WTC11 (cell line): ENCODE data around the gene AVPR2. TPM values are rescaled to one million over a fixed set of nuclear protein-coding genes. Genes with fewer than 3 reads are reported as not detected.

Source experiments
- ATAC-seq: fragments of 200-7000 bp; cut with Tn5 transposase; 2 replicates; pipeline ENCODE4 v1.10.0; 2021; ENCODE audit warnings: mild to moderate bottlenecking, moderate library complexity
- CTCF ChIA-PET: fragments of 300-600 bp; sonication (Branson Sonifier 250); formaldehyde crosslinking; loops from one replicate; lab custom pipeline; 2021; ENCODE audit warnings: antibody characterized with exemption; lab: Charles Lee
- POLR2A ChIA-PET: fragments of 350-600 bp; sonication (Branson Sonifier 250); formaldehyde crosslinking; loops from one replicate; lab custom pipeline; 2021; ENCODE audit warnings: antibody characterized with exemption; lab: Charles Lee
- DNase-seq: peaks from one replicate; pipeline ENCODE4 v3.0.0; 2021; ENCODE audit warnings: low spot score
- H3K27ac Mint-ChIP-seq: 2 replicates; pipeline ENCODE4 v1.8.0; 2021; ENCODE audit warnings: mixed read lengths
- H3K27me3 Mint-ChIP-seq: 2 replicates; pipeline ENCODE4 v1.8.0; 2021; ENCODE audit warnings: low read depth, mild to moderate bottlenecking, moderate library complexity, mixed read lengths
- H3K36me3 Mint-ChIP-seq: 2 replicates; pipeline ENCODE4 v1.8.0; 2021; ENCODE audit warnings: mixed read lengths
- H3K4me1 Mint-ChIP-seq: 2 replicates; pipeline ENCODE4 v1.8.0; 2022; ENCODE audit warnings: mixed read lengths
- H3K4me3 Mint-ChIP-seq: 2 replicates; pipeline ENCODE4 v1.8.0; 2021; ENCODE audit warnings: mild to moderate bottlenecking, moderate library complexity, mixed read lengths
- H3K9me3 Mint-ChIP-seq: 2 replicates; pipeline ENCODE4 v1.8.0; 2021; ENCODE audit warnings: mixed read lengths
- CBFB ChIP-seq: sonication (generic); formaldehyde crosslinking; IDR thresholded peaks from 2 replicates; pipeline ENCODE4 v1.8.1; 2022; ENCODE audit warnings: mild to moderate bottlenecking, low read depth, missing genetic modification reagents
- ELF4 ChIP-seq: sonication (generic); formaldehyde crosslinking; IDR thresholded peaks from 2 replicates; pipeline ENCODE4 v1.8.1; 2022; ENCODE audit warnings: low read depth, mild to moderate bottlenecking, moderate library complexity, missing genetic modification reagents
- EMX1 ChIP-seq: fragments of 250-450 bp; sonication (Bioruptor Pico); IDR thresholded peaks from 2 replicates; pipeline ENCODE4 v1.8.0; 2021; ENCODE audit warnings: mild to moderate bottlenecking
- ETV6 ChIP-seq: sonication (generic); formaldehyde crosslinking; IDR thresholded peaks from 2 replicates; pipeline ENCODE4 v1.8.1; 2022; ENCODE audit warnings: mild to moderate bottlenecking, missing genetic modification reagents
- FOXJ3 ChIP-seq: sonication (generic); formaldehyde crosslinking; IDR thresholded peaks from 2 replicates; pipeline ENCODE4 v1.9.0; 2021; ENCODE audit warnings: missing genetic modification reagents, mild to moderate bottlenecking, borderline replicate concordance
- FOXP1 ChIP-seq: sonication (generic); formaldehyde crosslinking; IDR thresholded peaks from 2 replicates; pipeline ENCODE4 v1.8.0; 2022; ENCODE audit warnings: missing genetic modification reagents, mild to moderate bottlenecking, moderate library complexity, borderline replicate concordance
- GABPB1 ChIP-seq: sonication (generic); formaldehyde crosslinking; IDR thresholded peaks from 2 replicates; pipeline ENCODE4 v1.8.1; 2023; ENCODE audit warnings: mild to moderate bottlenecking, missing genetic modification reagents
- HMGA2 ChIP-seq: fragments of 250-450 bp; sonication (Bioruptor Pico); IDR thresholded peaks from 2 replicates; pipeline ENCODE4 v1.4.0; 2021; ENCODE audit warnings: mild to moderate bottlenecking, moderate library complexity
- JAZF1 ChIP-seq: fragments of 250-450 bp; sonication (Bioruptor Pico); IDR thresholded peaks from 2 replicates; pipeline ENCODE4 v1.9.0; 2021; ENCODE audit warnings: moderate library complexity, mild to moderate bottlenecking, inconsistent platforms
- MXD4 ChIP-seq: fragments of 250-450 bp; sonication (Bioruptor Pico); IDR thresholded peaks from 2 replicates; pipeline ENCODE4 v1.8.0; 2021; ENCODE audit warnings: mild to moderate bottlenecking, moderate library complexity, borderline replicate concordance
- NFYB ChIP-seq: sonication (generic); formaldehyde crosslinking; conservative IDR thresholded peaks from 2 replicates; pipeline ENCODE4 v1.8.0; 2022; ENCODE audit warnings: low read depth, missing genetic modification reagents
- NR1H2 ChIP-seq: sonication (generic); formaldehyde crosslinking; IDR thresholded peaks from 2 replicates; pipeline ENCODE4 v1.9.0; 2021; ENCODE audit warnings: mild to moderate bottlenecking, moderate library complexity, missing genetic modification reagents
- RELA ChIP-seq: sonication (generic); formaldehyde crosslinking; IDR thresholded peaks from 2 replicates; pipeline ENCODE4 v1.8.1; 2022; ENCODE audit warnings: missing genetic modification reagents, mild to moderate bottlenecking, borderline replicate concordance
- ZNF121 ChIP-seq: sonication (generic); formaldehyde crosslinking; IDR thresholded peaks from 2 replicates; pipeline ENCODE4 v1.8.0; 2023; ENCODE audit warnings: missing genetic modification reagents
- ZNF219 ChIP-seq: sonication (generic); formaldehyde crosslinking; IDR thresholded peaks from 2 replicates; pipeline ENCODE4 v1.8.0; 2023; ENCODE audit warnings: missing genetic modification reagents, mild to moderate bottlenecking, borderline replicate concordance
- ZNF317 ChIP-seq: sonication (generic); formaldehyde crosslinking; IDR thresholded peaks from 2 replicates; pipeline ENCODE4 v1.8.1; 2023; ENCODE audit warnings: low read depth, mild to moderate bottlenecking, moderate library complexity, missing genetic modification reagents, borderline replicate concordance
- ZNF396 ChIP-seq: fragments of 250-450 bp; sonication (Bioruptor Pico); IDR thresholded peaks from 2 replicates; pipeline ENCODE4 v1.8.0; 2021; ENCODE audit warnings: mild to moderate bottlenecking, moderate library complexity, borderline replicate concordance
- ZNF671 ChIP-seq: fragments of 250-450 bp; sonication (Bioruptor Pico); IDR thresholded peaks from 2 replicates; pipeline ENCODE4 v1.8.0; 2021; ENCODE audit warnings: mild to moderate bottlenecking
- total RNA-seq: library from RNA; stranded (reverse); gene quantifications from 3 replicates; pipeline ENCODE4 v1.2.3, GENCODE V29; 2021
- TF ChIP-seq, protein P1 (sequence below): fragments of 200-600 bp; IDR thresholded peaks from 2 replicates; pipeline ENCODE4 v1.8.0; 2022; ENCODE audit warnings: antibody characterized with exemption
- TF ChIP-seq, protein P2 (sequence below): sonication (generic); formaldehyde crosslinking; IDR thresholded peaks from 2 replicates; pipeline ENCODE4 v1.8.0; 2022; ENCODE audit warnings: mild to moderate bottlenecking, missing genetic modification reagents
- TF ChIP-seq, protein P3 (sequence below): sonication (generic); formaldehyde crosslinking; IDR thresholded peaks from 2 replicates; pipeline ENCODE4 v1.8.1; 2022; ENCODE audit warnings: mild to moderate bottlenecking, moderate library complexity, missing genetic modification reagents
- TF ChIP-seq, protein P4 (sequence below): fragments of 250-450 bp; sonication (Bioruptor Pico); IDR thresholded peaks from 2 replicates; pipeline ENCODE4 v1.9.0; 2021; ENCODE audit warnings: moderate library complexity, mild to moderate bottlenecking, inconsistent platforms, borderline replicate concordance
- TF ChIP-seq, protein P5 (sequence below): fragments of 250-450 bp; sonication (Bioruptor Pico); IDR thresholded peaks from 2 replicates; pipeline ENCODE4 v1.9.0; 2021; ENCODE audit warnings: mild to moderate bottlenecking
- TF ChIP-seq, protein P6 (sequence below): sonication (generic); formaldehyde crosslinking; IDR thresholded peaks from 2 replicates; pipeline ENCODE4 v1.8.0; 2023; ENCODE audit warnings: missing genetic modification reagents, mild to moderate bottlenecking, borderline replicate concordance

The AVPR2 gene
- total RNA-seq, 1 experiment from 2014 or later = 0.11 TPM

DNA sequence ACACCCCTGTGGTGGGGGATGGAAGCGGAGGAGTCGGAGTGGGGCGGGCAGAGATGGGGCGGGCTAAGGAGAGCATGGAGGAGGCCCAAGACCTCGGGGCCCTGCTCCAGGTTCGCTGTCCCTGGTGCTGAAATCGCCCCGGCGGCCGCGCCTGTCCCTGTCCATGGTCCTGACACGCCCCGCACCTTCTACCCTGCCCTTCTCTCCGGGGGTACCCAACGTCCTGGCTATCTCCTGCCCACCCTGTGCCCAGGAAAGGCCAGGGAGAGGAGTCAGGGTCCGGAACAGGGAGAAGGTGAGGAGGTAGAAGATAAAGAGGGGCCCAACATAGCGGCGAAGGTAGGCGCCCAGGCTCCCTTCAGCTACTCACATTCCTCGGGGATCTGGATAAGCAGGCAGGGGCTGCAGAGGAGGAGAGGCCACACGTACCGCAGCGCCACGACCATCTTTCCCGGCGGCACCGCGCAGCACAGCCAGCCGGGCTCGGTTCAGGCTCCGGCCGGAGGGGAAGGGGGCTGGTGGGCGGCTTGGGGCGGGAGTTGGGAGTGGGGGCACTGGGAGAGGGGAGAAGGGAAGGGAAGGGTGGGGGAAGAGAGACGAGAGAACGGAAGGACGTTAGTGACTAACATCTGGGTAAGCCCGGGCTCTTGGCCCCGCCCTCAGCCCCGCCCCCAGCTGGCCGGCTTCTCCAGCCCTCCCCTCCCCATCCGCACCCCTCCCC, 28.9 kb upstream of the AVPR2 start (continued):
- peak; percentile 90 for TF ChIP-seq NR1H2 (CRISPR knock-in tag)
- TF ChIP-seq, protein P1, sequence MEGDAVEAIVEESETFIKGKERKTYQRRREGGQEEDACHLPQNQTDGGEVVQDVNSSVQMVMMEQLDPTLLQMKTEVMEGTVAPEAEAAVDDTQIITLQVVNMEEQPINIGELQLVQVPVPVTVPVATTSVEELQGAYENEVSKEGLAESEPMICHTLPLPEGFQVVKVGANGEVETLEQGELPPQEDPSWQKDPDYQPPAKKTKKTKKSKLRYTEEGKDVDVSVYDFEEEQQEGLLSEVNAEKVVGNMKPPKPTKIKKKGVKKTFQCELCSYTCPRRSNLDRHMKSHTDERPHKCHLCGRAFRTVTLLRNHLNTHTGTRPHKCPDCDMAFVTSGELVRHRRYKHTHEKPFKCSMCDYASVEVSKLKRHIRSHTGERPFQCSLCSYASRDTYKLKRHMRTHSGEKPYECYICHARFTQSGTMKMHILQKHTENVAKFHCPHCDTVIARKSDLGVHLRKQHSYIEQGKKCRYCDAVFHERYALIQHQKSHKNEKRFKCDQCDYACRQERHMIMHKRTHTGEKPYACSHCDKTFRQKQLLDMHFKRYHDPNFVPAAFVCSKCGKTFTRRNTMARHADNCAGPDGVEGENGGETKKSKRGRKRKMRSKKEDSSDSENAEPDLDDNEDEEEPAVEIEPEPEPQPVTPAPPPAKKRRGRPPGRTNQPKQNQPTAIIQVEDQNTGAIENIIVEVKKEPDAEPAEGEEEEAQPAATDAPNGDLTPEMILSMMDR = no peak
- TF ChIP-seq ETV6 (CRISPR knock-in tag) = peak; percentile 100
- peak; percentile 99 for TF ChIP-seq RELA
- TF ChIP-seq ZNF396 (CRISPR knock-in tag) = no peak
- TF ChIP-seq, protein P2, sequence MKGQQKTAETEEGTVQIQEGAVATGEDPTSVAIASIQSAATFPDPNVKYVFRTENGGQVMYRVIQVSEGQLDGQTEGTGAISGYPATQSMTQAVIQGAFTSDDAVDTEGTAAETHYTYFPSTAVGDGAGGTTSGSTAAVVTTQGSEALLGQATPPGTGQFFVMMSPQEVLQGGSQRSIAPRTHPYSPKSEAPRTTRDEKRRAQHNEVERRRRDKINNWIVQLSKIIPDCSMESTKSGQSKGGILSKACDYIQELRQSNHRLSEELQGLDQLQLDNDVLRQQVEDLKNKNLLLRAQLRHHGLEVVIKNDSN (CRISPR knock-in tag) = peak; percentile 93
- peak; percentile 80 for TF ChIP-seq ZNF121 (CRISPR knock-in tag)
- TF ChIP-seq ZNF219 = peak; percentile 99
- TF ChIP-seq HMGA2 (CRISPR knock-in tag) = no peak
- TF ChIP-seq, protein P3, sequence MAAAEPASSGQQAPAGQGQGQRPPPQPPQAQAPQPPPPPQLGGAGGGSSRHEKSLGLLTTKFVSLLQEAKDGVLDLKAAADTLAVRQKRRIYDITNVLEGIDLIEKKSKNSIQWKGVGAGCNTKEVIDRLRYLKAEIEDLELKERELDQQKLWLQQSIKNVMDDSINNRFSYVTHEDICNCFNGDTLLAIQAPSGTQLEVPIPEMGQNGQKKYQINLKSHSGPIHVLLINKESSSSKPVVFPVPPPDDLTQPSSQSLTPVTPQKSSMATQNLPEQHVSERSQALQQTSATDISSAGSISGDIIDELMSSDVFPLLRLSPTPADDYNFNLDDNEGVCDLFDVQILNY (CRISPR knock-in tag) = peak; percentile 96
- TF ChIP-seq CBFB (CRISPR knock-in tag) = peak; percentile 99; the same call in 1 of the 2 replicates
- TF ChIP-seq MXD4 = 0 out of 2 replicates have a peak, but pooled peaks have one; percentile 24
- TF ChIP-seq, protein P4, sequence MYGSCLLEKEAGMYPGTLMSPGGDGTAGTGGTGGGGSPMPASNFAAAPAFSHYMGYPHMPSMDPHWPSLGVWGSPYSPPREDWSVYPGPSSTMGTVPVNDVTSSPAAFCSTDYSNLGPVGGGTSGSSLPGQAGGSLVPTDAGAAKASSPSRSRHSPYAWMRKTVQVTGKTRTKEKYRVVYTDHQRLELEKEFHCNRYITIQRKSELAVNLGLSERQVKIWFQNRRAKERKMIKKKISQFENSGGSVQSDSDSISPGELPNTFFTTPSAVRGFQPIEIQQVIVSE (CRISPR knock-in tag) = no peak

DNA sequence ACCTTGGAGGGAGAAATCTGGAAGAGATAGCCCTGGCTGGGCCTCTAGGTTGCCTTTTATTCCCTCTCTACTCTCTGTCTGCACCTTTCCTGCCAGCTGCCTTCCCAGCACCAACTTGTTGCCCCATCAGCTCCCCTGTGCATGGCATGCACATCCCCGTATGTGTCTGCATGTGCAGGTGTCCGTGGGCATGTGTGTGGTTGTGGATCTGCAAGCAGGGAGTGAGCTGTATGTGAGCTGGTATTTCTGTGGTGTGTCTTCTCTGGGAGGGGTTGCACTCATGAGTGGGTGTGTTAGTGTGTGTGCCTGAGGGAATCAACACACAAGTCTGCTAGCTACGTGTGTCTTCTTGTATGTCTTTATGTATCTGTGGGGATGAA, 28.4 kb upstream of the AVPR2 start:
- peak overlapping the region; percentile 28 for H3K4me3 Mint-ChIP-seq
- no peak for ATAC-seq
- ChIA-PET POLR2A (interaction anchor here (0.6 to 1.0 kb wide), 3 partner anchors 50 to 88 kb away, joined by 3 to 4 read pairs (median 3); partner anchors contain the start of gene ARHGAP4), CTCF (interaction anchor here (0.6 to 1.5 kb wide), 3 partner anchors 11 to 189 kb away, joined by 3 read pairs; no protein-coding TSS in a partner anchor)
- no peak for DNase-seq
- H3K9me3 Mint-ChIP-seq = no peaks in the 10 kb centered on the region
- peaks cover 46% of the 10 kb centered on the region for H3K4me1 Mint-ChIP-seq
- TF ChIP-seq ETV6 (CRISPR knock-in tag) = no peak
- no peak for TF ChIP-seq JAZF1
- no peak for TF ChIP-seq NFYB (CRISPR knock-in tag)
- no peak for TF ChIP-seq FOXP1 (CRISPR knock-in tag)
- TF ChIP-seq ZNF317 (CRISPR knock-in tag) = no peak
- TF ChIP-seq ZNF671 (CRISPR knock-in tag) = no peak
- H3K36me3 Mint-ChIP-seq = no peaks in the 10 kb centered on the region
- H3K27ac Mint-ChIP-seq = no peak overlapping the region
- no peaks in the 10 kb centered on the region; the same call in 1 of the 2 replicates for H3K27me3 Mint-ChIP-seq

DNA sequence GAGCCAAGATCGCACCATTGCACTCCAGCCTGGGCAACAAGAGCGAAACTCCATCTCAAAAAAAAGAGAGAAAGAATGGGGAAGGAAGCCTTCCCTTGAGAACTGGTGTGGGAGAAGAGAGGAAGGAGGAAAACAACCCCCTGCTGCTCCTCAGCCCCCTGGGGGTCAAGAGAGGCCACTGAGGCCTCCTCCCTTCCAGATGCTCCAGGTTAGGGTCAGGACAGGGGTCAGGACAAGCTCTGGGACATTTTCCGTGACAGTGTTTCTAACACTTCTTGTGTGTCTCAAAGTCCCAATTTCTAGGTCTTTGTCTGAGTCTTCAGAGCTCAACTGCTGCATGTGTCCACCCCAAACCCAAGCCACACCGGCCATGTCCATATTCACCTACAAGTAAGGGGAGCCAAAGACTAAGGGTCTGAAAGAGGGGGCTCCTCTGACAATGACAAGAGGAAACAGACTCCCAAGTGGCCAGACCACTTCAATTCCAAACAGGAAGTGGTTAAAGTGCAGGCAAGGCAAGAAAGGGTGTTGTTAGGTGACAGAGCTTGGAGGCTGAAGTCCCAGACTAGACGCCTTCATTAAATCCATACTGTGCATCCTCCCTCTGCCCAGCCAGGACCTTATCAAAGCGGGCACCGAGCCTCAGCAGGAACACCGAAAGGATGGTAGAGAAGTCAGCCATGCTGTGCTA, 26.8 kb upstream of the AVPR2 start:
- ChIA-PET CTCF (interaction anchor here (0.9 to 2.5 kb wide), 9 partner anchors 10 to 99 kb away, joined by 3 to 10 read pairs (median 5); partner anchors contain the start of genes IDH3G and SSR4), POLR2A (no interaction called here)
- Mint-ChIP-seq H3K27me3 (no peaks in the 10 kb centered on the region; the same call in 1 of the 2 replicates), H3K36me3 (no peaks in the 10 kb centered on the region), H3K9me3 (no peaks in the 10 kb centered on the region), H3K4me3 (no peak overlapping the region), H3K27ac (no peak overlapping the region), H3K4me1 (peaks cover 50% of the 10 kb centered on the region)
- no peak for DNase-seq
- no peak for ATAC-seq
- TF ChIP-seq, protein P5, sequence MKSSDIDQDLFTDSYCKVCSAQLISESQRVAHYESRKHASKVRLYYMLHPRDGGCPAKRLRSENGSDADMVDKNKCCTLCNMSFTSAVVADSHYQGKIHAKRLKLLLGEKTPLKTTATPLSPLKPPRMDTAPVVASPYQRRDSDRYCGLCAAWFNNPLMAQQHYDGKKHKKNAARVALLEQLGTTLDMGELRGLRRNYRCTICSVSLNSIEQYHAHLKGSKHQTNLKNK (CRISPR knock-in tag) = no peak
- no peak for TF ChIP-seq ZNF219
- no peak for TF ChIP-seq FOXJ3 (CRISPR knock-in tag)
- no peak for TF ChIP-seq EMX1 (CRISPR knock-in tag)
- no peak for TF ChIP-seq ZNF396 (CRISPR knock-in tag)
- TF ChIP-seq GABPB1 (CRISPR knock-in tag) = no peak
- TF ChIP-seq ELF4 = no peak
- TF ChIP-seq, protein P6, sequence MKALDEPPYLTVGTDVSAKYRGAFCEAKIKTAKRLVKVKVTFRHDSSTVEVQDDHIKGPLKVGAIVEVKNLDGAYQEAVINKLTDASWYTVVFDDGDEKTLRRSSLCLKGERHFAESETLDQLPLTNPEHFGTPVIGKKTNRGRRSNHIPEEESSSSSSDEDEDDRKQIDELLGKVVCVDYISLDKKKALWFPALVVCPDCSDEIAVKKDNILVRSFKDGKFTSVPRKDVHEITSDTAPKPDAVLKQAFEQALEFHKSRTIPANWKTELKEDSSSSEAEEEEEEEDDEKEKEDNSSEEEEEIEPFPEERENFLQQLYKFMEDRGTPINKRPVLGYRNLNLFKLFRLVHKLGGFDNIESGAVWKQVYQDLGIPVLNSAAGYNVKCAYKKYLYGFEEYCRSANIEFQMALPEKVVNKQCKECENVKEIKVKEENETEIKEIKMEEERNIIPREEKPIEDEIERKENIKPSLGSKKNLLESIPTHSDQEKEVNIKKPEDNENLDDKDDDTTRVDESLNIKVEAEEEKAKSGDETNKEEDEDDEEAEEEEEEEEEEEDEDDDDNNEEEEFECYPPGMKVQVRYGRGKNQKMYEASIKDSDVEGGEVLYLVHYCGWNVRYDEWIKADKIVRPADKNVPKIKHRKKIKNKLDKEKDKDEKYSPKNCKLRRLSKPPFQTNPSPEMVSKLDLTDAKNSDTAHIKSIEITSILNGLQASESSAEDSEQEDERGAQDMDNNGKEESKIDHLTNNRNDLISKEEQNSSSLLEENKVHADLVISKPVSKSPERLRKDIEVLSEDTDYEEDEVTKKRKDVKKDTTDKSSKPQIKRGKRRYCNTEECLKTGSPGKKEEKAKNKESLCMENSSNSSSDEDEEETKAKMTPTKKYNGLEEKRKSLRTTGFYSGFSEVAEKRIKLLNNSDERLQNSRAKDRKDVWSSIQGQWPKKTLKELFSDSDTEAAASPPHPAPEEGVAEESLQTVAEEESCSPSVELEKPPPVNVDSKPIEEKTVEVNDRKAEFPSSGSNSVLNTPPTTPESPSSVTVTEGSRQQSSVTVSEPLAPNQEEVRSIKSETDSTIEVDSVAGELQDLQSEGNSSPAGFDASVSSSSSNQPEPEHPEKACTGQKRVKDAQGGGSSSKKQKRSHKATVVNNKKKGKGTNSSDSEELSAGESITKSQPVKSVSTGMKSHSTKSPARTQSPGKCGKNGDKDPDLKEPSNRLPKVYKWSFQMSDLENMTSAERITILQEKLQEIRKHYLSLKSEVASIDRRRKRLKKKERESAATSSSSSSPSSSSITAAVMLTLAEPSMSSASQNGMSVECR (CRISPR knock-in tag) = no peak
